AG08395 (cell line): ENCODE results near the gene TREX2.

Experiments used
- DNase-seq: peaks from one replicate; pipeline ENCODE4 v3.0.0; 2012; ENCODE audit warnings: mixed read lengths, low spot score

The TREX2 gene

GRCh38 chrX:153445856-153446635 lies at the start of gene TREX2:
TSS of gene TREX2 (minus strand) at chrX:153446056. CDS start at chrX:153445430, 626 bp downstream.
- no peak for DNase-seq

GRCh38 chrX:153495362-153495751 lies 49.5 kb upstream of the TREX2 start:
- peak; percentile 42 for DNase-seq

GRCh38 chrX:153494541-153495361 lies 48.9 kb upstream of the TREX2 start, which contains the start of gene BGN:
TSS of gene BGN (plus strand) at chrX:153494980. CDS start at chrX:153504632, 9,652 bp downstream.
- peak; percentile 68 for DNase-seq

- DNase-seq, result no peak
Measured at GRCh38 chrX:153494061-153494460, 48.2 kb upstream of the TREX2 start.

GRCh38 chrX:153493085-153493484 lies 47.2 kb upstream of the TREX2 start:
- DNase-seq, result no peak

- DNase-seq, result no peak
Measured at GRCh38 chrX:153492543-153492942, 46.7 kb upstream of the TREX2 start.

GRCh38 chrX:153491918-153492317 lies 46.1 kb upstream of the TREX2 start:
- no peak for DNase-seq

- DNase-seq, result no peak
Measured at GRCh38 chrX:153491351-153491914, 45.6 kb upstream of the TREX2 start.

- no peak for DNase-seq
Measured at GRCh38 chrX:153490217-153490930, 44.5 kb upstream of the TREX2 start.

- DNase-seq, result no peak
Measured at GRCh38 chrX:153488231-153488914, 42.5 kb upstream of the TREX2 start.

GRCh38 chrX:153487590-153488071 lies 41.8 kb upstream of the TREX2 start:
- DNase-seq, result no peak

- no peak for DNase-seq
Measured at GRCh38 chrX:153486171-153486570, 40.3 kb upstream of the TREX2 start.

- no peak for DNase-seq
Measured at GRCh38 chrX:153485396-153486080, 39.7 kb upstream of the TREX2 start.

GRCh38 chrX:153482376-153483015 lies 36.6 kb upstream of the TREX2 start:
- DNase-seq, result no peak

GRCh38 chrX:153481043-153481442 lies 35.2 kb upstream of the TREX2 start:
- DNase-seq, result no peak

GRCh38 chrX:153478746-153479145 lies 32.9 kb upstream of the TREX2 start:
- DNase-seq, result no peak

GRCh38 chrX:153477901-153478300 lies 32.0 kb upstream of the TREX2 start:
- DNase-seq, result no peak

GRCh38 chrX:153477364-153477857 lies 31.6 kb upstream of the TREX2 start:
- no peak for DNase-seq

GRCh38 chrX:153476666-153477363 lies 31.0 kb upstream of the TREX2 start:
- DNase-seq, result peak; percentile 48
